ENCODE results near the gene KLHL26. TPM values are rescaled to one million over a fixed set of nuclear protein-coding genes. Genes with fewer than 3 reads are reported as not detected.

Gene KLHL26
- total and polyA plus RNA-seq, 4 donors, result 2.3 to 5.9 (median 2.4) TPM

DNA sequence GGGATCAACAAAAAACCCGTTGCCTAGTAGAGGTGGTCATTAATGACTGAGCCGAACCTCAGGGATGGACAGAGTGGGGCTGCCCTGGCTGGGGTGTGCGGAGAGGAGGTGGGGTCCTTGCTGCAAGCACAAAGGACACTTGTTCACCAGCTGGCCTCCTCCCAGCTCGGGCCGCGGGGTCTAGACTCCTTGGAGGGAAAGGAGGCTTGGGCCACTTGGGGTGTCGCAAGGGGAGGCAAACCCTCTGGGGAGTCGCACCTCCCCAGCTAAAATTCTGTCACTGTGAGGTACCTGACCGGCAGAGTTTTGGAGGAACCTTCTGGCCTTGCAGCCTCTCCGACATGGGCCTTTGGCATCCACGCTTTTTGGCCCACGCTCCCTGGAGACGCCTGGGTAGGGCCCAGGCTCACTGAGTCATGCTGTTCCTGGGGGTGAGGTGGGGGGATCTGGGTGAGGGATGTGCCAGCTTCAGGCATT, 8.2 kb downstream of the KLHL26 start:
- Histone ChIP-seq H3K27ac (ENCODE audit: low read depth in 1 of 2, low read length in 2 of 2) (no peak overlapping the region), H3K9ac (ENCODE audit: low read depth in 1 of 2, low read length in 2 of 2) (no peak overlapping the region), H3K27me3 (ENCODE audit: control insufficient read depth in 4 of 4, insufficient read depth in 4 of 4, low read length in 3 of 4) (no peaks in the 10 kb centered on the region), H3K9me3 (ENCODE audit: control insufficient read depth in 4 of 4, low read length in 3 of 4) (no peaks in the 10 kb centered on the region), H3K4me3 (ENCODE audit: low read depth in 1 of 3, low read length in 3 of 3) (no peak overlapping the region), H3K4me1 (ENCODE audit: control insufficient read depth in 4 of 4, insufficient read depth in 4 of 4, low read length in 3 of 4) (peaks cover 0 to 13% (median 2%) of the 10 kb centered on the region in 4 donors), H3K36me3 (ENCODE audit: control insufficient read depth in 4 of 4, insufficient read depth in 3 of 4, low read depth in 1 of 4, low read length in 3 of 4) (no peaks in the 10 kb centered on the region)
- TF ChIP-seq HNF4A (conservative IDR thresholded peaks at IDR 0.05), result no peak
- no peak for TF ChIP-seq RXRA (IDR thresholded peaks at IDR 0.05)
- TF ChIP-seq REST (IDR thresholded peaks at IDR 0.05), result no peak
- no peak for TF ChIP-seq YY1 (IDR thresholded peaks at IDR 0.05)
- TF ChIP-seq SP1 (IDR thresholded peaks at IDR 0.05), result no peak
- TF ChIP-seq FOXA2 (IDR thresholded peaks at IDR 0.05), result no peak
- TF ChIP-seq, protein P1, sequence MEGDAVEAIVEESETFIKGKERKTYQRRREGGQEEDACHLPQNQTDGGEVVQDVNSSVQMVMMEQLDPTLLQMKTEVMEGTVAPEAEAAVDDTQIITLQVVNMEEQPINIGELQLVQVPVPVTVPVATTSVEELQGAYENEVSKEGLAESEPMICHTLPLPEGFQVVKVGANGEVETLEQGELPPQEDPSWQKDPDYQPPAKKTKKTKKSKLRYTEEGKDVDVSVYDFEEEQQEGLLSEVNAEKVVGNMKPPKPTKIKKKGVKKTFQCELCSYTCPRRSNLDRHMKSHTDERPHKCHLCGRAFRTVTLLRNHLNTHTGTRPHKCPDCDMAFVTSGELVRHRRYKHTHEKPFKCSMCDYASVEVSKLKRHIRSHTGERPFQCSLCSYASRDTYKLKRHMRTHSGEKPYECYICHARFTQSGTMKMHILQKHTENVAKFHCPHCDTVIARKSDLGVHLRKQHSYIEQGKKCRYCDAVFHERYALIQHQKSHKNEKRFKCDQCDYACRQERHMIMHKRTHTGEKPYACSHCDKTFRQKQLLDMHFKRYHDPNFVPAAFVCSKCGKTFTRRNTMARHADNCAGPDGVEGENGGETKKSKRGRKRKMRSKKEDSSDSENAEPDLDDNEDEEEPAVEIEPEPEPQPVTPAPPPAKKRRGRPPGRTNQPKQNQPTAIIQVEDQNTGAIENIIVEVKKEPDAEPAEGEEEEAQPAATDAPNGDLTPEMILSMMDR (IDR thresholded peaks at IDR 0.05; ENCODE audit: low read depth, low read length, missing input control), result no peak
- TF ChIP-seq FOXA1 (IDR thresholded peaks at IDR 0.05), result no peak
- no peak for TF ChIP-seq ZBTB33 (IDR thresholded peaks at IDR 0.05)
- TF ChIP-seq HNF4G (IDR thresholded peaks at IDR 0.05), result no peak
- TF ChIP-seq ATF3 (IDR thresholded peaks at IDR 0.05), result no peak
- no peak for TF ChIP-seq GABPA (IDR thresholded peaks at IDR 0.05 in 1 of 2, conservative IDR thresholded peaks at IDR 0.05 in 1 of 2)
- TF ChIP-seq TAF1 (conservative IDR thresholded peaks at IDR 0.05), result no peak
- no peak for TF ChIP-seq EGR1 (IDR thresholded peaks at IDR 0.05; ENCODE audit: low read depth in 2 of 2)
- TF ChIP-seq NR2F2 (IDR thresholded peaks at IDR 0.05), result no peak
- TF ChIP-seq JUND (IDR thresholded peaks at IDR 0.05), result no peak
- TF ChIP-seq RAD21 (IDR thresholded peaks at IDR 0.05), result no peak
- TF ChIP-seq, protein P2, sequence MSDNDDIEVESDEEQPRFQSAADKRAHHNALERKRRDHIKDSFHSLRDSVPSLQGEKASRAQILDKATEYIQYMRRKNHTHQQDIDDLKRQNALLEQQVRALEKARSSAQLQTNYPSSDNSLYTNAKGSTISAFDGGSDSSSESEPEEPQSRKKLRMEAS (IDR thresholded peaks at IDR 0.05), result no peak
- DNase-seq (ENCODE audit: low spot score), result no peak
- WGBS, result 92% methylated on average over 13 of the region's 13 CpGs

Measured in liver (tissue), 9 donors.